ENCODE results near the gene ZEB2. TPM values are rescaled to one million over a fixed set of nuclear protein-coding genes. Genes with fewer than 3 reads are reported as not detected.

Gene ZEB2
- total and polyA plus RNA-seq, 2 of the 13 experiments (the other 11 are each of a cell fraction or from before 2014, with no cell fraction given), result 0.07 TPM; not detected in 1

DNA sequence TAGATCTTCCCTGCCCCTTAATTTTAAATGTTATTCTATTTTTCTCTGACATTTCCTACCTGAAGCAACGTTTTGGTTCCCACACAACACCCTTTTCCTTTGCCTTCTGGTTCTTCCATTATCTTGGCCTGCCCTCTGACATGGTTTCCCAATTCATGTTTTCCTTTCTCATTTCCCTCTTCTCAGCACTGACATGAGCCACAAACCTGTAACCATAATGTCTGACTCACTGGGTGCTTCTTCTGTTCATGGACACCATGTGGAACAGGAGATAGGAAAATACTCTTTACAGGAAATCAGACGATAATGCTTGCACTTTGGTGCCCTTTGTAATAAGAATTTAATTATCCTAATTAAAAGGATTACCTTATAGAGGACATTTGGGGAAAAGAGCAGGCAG, 142.0 kb downstream of the ZEB2 start (continued):
- TF ChIP-seq PAXIP1 (CRISPR knock-in tag; conservative IDR thresholded peaks at IDR 0.05), result no peak
- no peak for TF ChIP-seq ZBTB43 (CRISPR knock-in tag; conservative IDR thresholded peaks at IDR 0.05)
- TF ChIP-seq, protein P1, sequence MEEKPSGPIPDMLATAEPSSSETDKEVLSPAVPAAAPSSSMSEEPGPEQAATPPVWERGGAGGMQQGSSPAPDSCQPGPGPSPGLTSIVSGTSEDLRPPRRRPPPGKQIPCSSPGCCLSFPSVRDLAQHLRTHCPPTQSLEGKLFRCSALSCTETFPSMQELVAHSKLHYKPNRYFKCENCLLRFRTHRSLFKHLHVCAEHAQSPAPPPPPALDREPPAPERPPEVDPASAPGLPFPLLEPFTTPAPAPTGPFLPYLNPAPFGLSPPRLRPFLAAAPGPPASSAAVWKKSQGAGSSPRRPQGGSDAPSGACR (CRISPR knock-in tag; IDR thresholded peaks at IDR 0.05), result no peak
- no peak for TF ChIP-seq ZNF83 (CRISPR knock-in tag; IDR thresholded peaks at IDR 0.05; ENCODE audit: borderline replicate concordance)

GRCh38 chr2:144376926-144377325, 143.0 kb downstream of the ZEB2 start:
- no TSS peak for BruUV-seq (replicated peaks)
- FAIRE-seq (no peak), DNase-seq (ENCODE audit: low spot score) (no peak), ATAC-seq (no peak)
- intact Hi-C loops (cut with micrococcal nuclease; ENCODE audit: unreplicated experiment), result no loop called here
- no peak for TF ChIP-seq ZNF326 (CRISPR knock-in tag; IDR thresholded peaks at IDR 0.05; ENCODE audit: borderline replicate concordance)
- TF ChIP-seq ZNF383 (CRISPR knock-in tag; IDR thresholded peaks at IDR 0.05; ENCODE audit: borderline replicate concordance), result no peak
- TF ChIP-seq, protein P2, sequence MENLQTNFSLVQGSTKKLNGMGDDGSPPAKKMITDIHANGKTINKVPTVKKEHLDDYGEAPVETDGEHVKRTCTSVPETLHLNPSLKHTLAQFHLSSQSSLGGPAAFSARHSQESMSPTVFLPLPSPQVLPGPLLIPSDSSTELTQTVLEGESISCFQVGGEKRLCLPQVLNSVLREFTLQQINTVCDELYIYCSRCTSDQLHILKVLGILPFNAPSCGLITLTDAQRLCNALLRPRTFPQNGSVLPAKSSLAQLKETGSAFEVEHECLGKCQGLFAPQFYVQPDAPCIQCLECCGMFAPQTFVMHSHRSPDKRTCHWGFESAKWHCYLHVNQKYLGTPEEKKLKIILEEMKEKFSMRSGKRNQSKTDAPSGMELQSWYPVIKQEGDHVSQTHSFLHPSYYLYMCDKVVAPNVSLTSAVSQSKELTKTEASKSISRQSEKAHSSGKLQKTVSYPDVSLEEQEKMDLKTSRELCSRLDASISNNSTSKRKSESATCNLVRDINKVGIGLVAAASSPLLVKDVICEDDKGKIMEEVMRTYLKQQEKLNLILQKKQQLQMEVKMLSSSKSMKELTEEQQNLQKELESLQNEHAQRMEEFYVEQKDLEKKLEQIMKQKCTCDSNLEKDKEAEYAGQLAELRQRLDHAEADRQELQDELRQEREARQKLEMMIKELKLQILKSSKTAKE (CRISPR knock-in tag; IDR thresholded peaks at IDR 0.05; ENCODE audit: borderline replicate concordance), result no peak
- no peak for TF ChIP-seq ZNF256 (CRISPR knock-in tag; conservative IDR thresholded peaks at IDR 0.05)
- no peak for TF ChIP-seq ZBTB7A (CRISPR knock-in tag; IDR thresholded peaks at IDR 0.05)
- TF ChIP-seq ZNF792 (CRISPR knock-in tag; IDR thresholded peaks at IDR 0.05), result no peak
- no peak overlapping the region for H3K27ac ChIP-seq (ENCODE audit: extremely low read length, insufficient read depth, low read length)
- no peaks in the 10 kb centered on the region for H3K79me2 ChIP-seq (ENCODE audit: insufficient read depth, low read length)
- no peak overlapping the region for H2AFZ ChIP-seq (ENCODE audit: low read length)
- in situ Hi-C loops (cut with HindIII; ENCODE audit: extremely low pct_ligation_motif_present, low pct_unique_long_range_greater_than_20kb), result no loop called here
- 0% methylated on average over 2 of the region's 2 CpGs for WGBS (ENCODE audit: low lambda C conversion rate)
- no peaks in the 10 kb centered on the region for H3K9me3 ChIP-seq (ENCODE audit: low read length)
- no peak overlapping the region for H3K4me2 ChIP-seq (ENCODE audit: low read depth, low read length)
- no peaks in the 10 kb centered on the region for H4K20me1 ChIP-seq (ENCODE audit: insufficient read depth, low read length)
- H3K27me3 ChIP-seq (ENCODE audit: control insufficient read depth in 1 of 2, insufficient read depth in 2 of 2, low read length in 2 of 2), result peaks cover 0 to 3% of the 10 kb centered on the region in 2 experiments; a peak in 2 of 5 replicates
- H3K9ac ChIP-seq (ENCODE audit: insufficient read depth, low read depth, low read length), result no peak overlapping the region
- no peaks in the 10 kb centered on the region for H3K4me1 ChIP-seq (ENCODE audit: insufficient read depth, low read length)
- H3K4me3 ChIP-seq (replicated peaks in 1 of 3; ENCODE audit: insufficient read depth in 1 of 3, low read depth in 2 of 3, low read length in 3 of 3), result no peak overlapping the region
- POLR2A ChIA-PET, result no interaction called here
- H3K36me3 ChIP-seq (replicated peaks in 1 of 2; ENCODE audit: control insufficient read depth in 1 of 2, insufficient read depth in 2 of 2, low read length in 2 of 2), result no peaks in the 10 kb centered on the region
- CTCF ChIA-PET (ENCODE audit: low intra/inter-chr PET ratio, low total read pairs), result no interaction called here

Data from HepG2 (cell line).